Hematopoietic multipotent progenitor cell treated with erythropoietin and hydrocortisone succinate and interleukin-3 and kit ligand, for 15 days (in vitro differentiated cells): ENCODE data around the gene STON2.
"Not testable (repeated sequence)": the region's sequence is repeated elsewhere in the genome, so short reads cannot be mapped to it uniquely, and the experiment has no call there.

Source experiments
- DNase-seq: peaks from one replicate; pipeline ENCODE4 v3.0.0-alpha.2; 2015; ENCODE audit warnings: low spot score

Gene STON2

GRCh38 chr14:81265636-81266169, 134.4 kb downstream of the STON2 start:
- no peak for DNase-seq

- DNase-seq = no peak
Observed at GRCh38 chr14:81264671-81265070, 135.5 kb downstream of the STON2 start.

- DNase-seq = no peak
Observed at GRCh38 chr14:81263777-81264410, 136.2 kb downstream of the STON2 start.

GRCh38 chr14:81261176-81261575, 138.9 kb downstream of the STON2 start:
- no peak for DNase-seq

- no peak for DNase-seq
Observed at GRCh38 chr14:81260732-81261131, 139.4 kb downstream of the STON2 start.

- no peak for DNase-seq
Observed at GRCh38 chr14:81256289-81256960, 143.7 kb downstream of the STON2 start.

- no peak for DNase-seq
Observed at GRCh38 chr14:81252278-81252677, 147.8 kb downstream of the STON2 start.

GRCh38 chr14:81247271-81247766, 152.8 kb downstream of the STON2 start:
- DNase-seq = no peak

- DNase-seq = no peak
Observed at GRCh38 chr14:81246461-81247270, 153.5 kb downstream of the STON2 start.

- DNase-seq = no peak
Observed at GRCh38 chr14:81245771-81246170, 154.4 kb downstream of the STON2 start.

- not testable (repeated sequence) for DNase-seq
Observed at GRCh38 chr14:81244431-81244830, 155.7 kb downstream of the STON2 start.

GRCh38 chr14:81243499-81243898, 156.6 kb downstream of the STON2 start:
- no peak for DNase-seq

GRCh38 chr14:81236849-81237248, 163.3 kb downstream of the STON2 start:
- DNase-seq = not testable (repeated sequence)

- no peak for DNase-seq
Observed at GRCh38 chr14:81236138-81236537, 164.0 kb downstream of the STON2 start.

GRCh38 chr14:81235096-81235495, 165.0 kb downstream of the STON2 start:
- DNase-seq = no peak

GRCh38 chr14:81234278-81234677, 165.8 kb downstream of the STON2 start:
- DNase-seq = no peak

- DNase-seq = no peak
Observed at GRCh38 chr14:81233615-81234014, 166.5 kb downstream of the STON2 start.

- DNase-seq = no peak
Observed at GRCh38 chr14:81231540-81231939, 168.6 kb downstream of the STON2 start.

GRCh38 chr14:81224222-81224621, 175.9 kb downstream of the STON2 start:
- no peak for DNase-seq

- DNase-seq = not testable (repeated sequence)
Observed at GRCh38 chr14:81223788-81224187, 176.3 kb downstream of the STON2 start.

GRCh38 chr14:81222691-81223090, 177.4 kb downstream of the STON2 start:
- DNase-seq = no peak

GRCh38 chr14:81222126-81222525, 178.0 kb downstream of the STON2 start:
- DNase-seq = no peak
